H9 (cell line): Measurements from ENCODE around the gene COPS8. TPM values are rescaled to one million over a fixed set of nuclear protein-coding genes. Genes with fewer than 3 reads are reported as not detected.

Source experiments
- DNase-seq: peaks from one replicate; pipeline ENCODE4 v3.0.0-alpha.2; 2017
- H2AFZ ChIP-seq: one replicate; pipeline ENCODE4 v1.6.1; 2013; ENCODE audit warnings: mild to moderate bottlenecking, low read length, control low read depth, moderate library complexity
- H2AK5ac ChIP-seq: 2 replicates; pipeline ENCODE4 v1.6.1; 2013; ENCODE audit warnings: low read length, control low read depth, mixed read lengths; ENCODE audit not compliant: insufficient read length
- H2BK120ac ChIP-seq: one replicate; pipeline ENCODE4 v1.6.1; 2013; ENCODE audit warnings: low read depth, mild to moderate bottlenecking, low read length, control low read depth, inconsistent platforms; ENCODE audit not compliant: poor library complexity, severe bottlenecking
- H2BK12ac ChIP-seq: 2 replicates; pipeline ENCODE4 v1.6.1; 2013; ENCODE audit warnings: low read length, control low read depth, mixed read lengths, low read depth; ENCODE audit not compliant: insufficient read length
- H2BK15ac ChIP-seq: 2 replicates; pipeline ENCODE4 v1.6.1; 2013; ENCODE audit warnings: low read depth, low read length, control low read depth
- H2BK20ac ChIP-seq: one replicate; pipeline ENCODE4 v1.6.1; 2013; ENCODE audit warnings: low read depth, mild to moderate bottlenecking, low read length, control low read depth, inconsistent platforms; ENCODE audit not compliant: poor library complexity, severe bottlenecking
- H2BK5ac ChIP-seq: 2 replicates; pipeline ENCODE4 v1.6.1; 2013; ENCODE audit warnings: low read length, control low read depth, mixed read lengths; ENCODE audit not compliant: insufficient read length
- H3K14ac ChIP-seq: 2 replicates; pipeline ENCODE4 v1.6.1; 2013; ENCODE audit warnings: low read length, control low read depth; ENCODE audit not compliant: insufficient read depth
- H3K18ac ChIP-seq: 2 replicates; pipeline ENCODE4 v1.6.1; 2013; ENCODE audit warnings: low read depth, mild to moderate bottlenecking, mixed read lengths, low read length, control low read depth; ENCODE audit not compliant: insufficient read length
- H3K23ac ChIP-seq: 2 replicates; pipeline ENCODE4 v1.6.1; 2013; ENCODE audit warnings: low read length, control low read depth, mixed read lengths, low read depth; ENCODE audit not compliant: insufficient read length
- H3K23me2 ChIP-seq: 2 replicates; pipeline ENCODE4 v1.6.1; 2013; ENCODE audit warnings: low read depth, mild to moderate bottlenecking, mixed read lengths, low read length, control low read depth; ENCODE audit not compliant: insufficient read length, poor library complexity, severe bottlenecking
- H3K27ac ChIP-seq: 2 replicates; pipeline ENCODE4 v1.5.1; 2013; ENCODE audit warnings: low read length, control low read depth, mixed read lengths, low read depth; ENCODE audit not compliant: insufficient read length
- H3K27me3 ChIP-seq: 2 replicates; pipeline ENCODE4 v1.6.1; 2013; ENCODE audit warnings: low read length, control low read depth, inconsistent platforms; ENCODE audit not compliant: insufficient read depth
- H3K4ac ChIP-seq: 2 replicates; pipeline ENCODE4 v1.6.1; 2013; ENCODE audit warnings: low read depth, mild to moderate bottlenecking, control low read depth, inconsistent platforms, low read length, moderate library complexity
- H3K4me1 ChIP-seq: 2 replicates; pipeline ENCODE4 v1.6.1; 2013; ENCODE audit warnings: low read length, control low read depth, inconsistent platforms; ENCODE audit not compliant: insufficient read depth
- H3K4me2 ChIP-seq: 2 replicates; pipeline ENCODE4 v1.6.1; 2013; ENCODE audit warnings: low read length, control low read depth, mixed read lengths; ENCODE audit not compliant: insufficient read length, insufficient read depth
- H3K56ac ChIP-seq: 2 replicates; pipeline ENCODE4 v1.6.1; 2013; ENCODE audit warnings: low read depth, mild to moderate bottlenecking, mixed read lengths, low read length, control low read depth; ENCODE audit not compliant: insufficient read length
- H3K79me1 ChIP-seq: 2 replicates; pipeline ENCODE4 v1.6.1; 2013; ENCODE audit warnings: low read depth, mild to moderate bottlenecking, moderate library complexity, low read length, control low read depth, inconsistent platforms; ENCODE audit not compliant: insufficient read depth, poor library complexity, severe bottlenecking
- H3K79me2 ChIP-seq: 2 replicates; pipeline ENCODE4 v1.6.1; 2013; ENCODE audit warnings: low read length, control low read depth, inconsistent platforms; ENCODE audit not compliant: insufficient read depth
- H3K9ac ChIP-seq: 2 replicates; pipeline ENCODE4 v1.6.1; 2013; ENCODE audit warnings: low read length, control low read depth, mixed read lengths; ENCODE audit not compliant: insufficient read length; ENCODE audit errors: extremely low read depth
- H3K9me3 ChIP-seq: one replicate; pipeline ENCODE4 v1.6.1; 2013; ENCODE audit warnings: low read depth, low read length, inconsistent platforms; ENCODE audit not compliant: control insufficient read depth
- H3T11ph ChIP-seq: one replicate; pipeline ENCODE4 v1.6.1; 2013; ENCODE audit warnings: mild to moderate bottlenecking, low read length, control low read depth, inconsistent platforms
- H4K20me1 ChIP-seq: one replicate; pipeline ENCODE4 v1.6.1; 2013; ENCODE audit not compliant: control insufficient read depth, insufficient read length, insufficient read depth
- H4K5ac ChIP-seq: 2 replicates; pipeline ENCODE4 v1.6.1; 2013; ENCODE audit warnings: low read depth, mild to moderate bottlenecking, mixed read lengths, low read length, control low read depth; ENCODE audit not compliant: insufficient read length
- H4K8ac ChIP-seq: replicated peaks from 2 replicates; pipeline ENCODE4 v1.6.1; 2013; ENCODE audit warnings: low read length, control low read depth, mixed read lengths, low read depth; ENCODE audit not compliant: insufficient read length
- H4K91ac ChIP-seq: 2 replicates; pipeline ENCODE4 v1.6.1; 2013; ENCODE audit warnings: low read depth, mild to moderate bottlenecking, moderate library complexity, mixed read lengths, low read length, control low read depth; ENCODE audit not compliant: insufficient read length
- H3K27ac Mint-ChIP-seq, 3 experiments: 2 replicates in 2 of 3; 3 replicates in 1 of 3; pipeline ENCODE4 v1.8.0; 2020 to 2021; ENCODE audit warnings: mixed read lengths in 3 of 3, mild to moderate bottlenecking in 1 of 3, moderate library complexity in 1 of 3
- H3K27me3 Mint-ChIP-seq: 2 replicates; pipeline ENCODE4 v1.8.0; 2021; ENCODE audit warnings: low read depth, mild to moderate bottlenecking, moderate library complexity, mixed read lengths
- H3K36me3 Mint-ChIP-seq, 3 experiments: 2 replicates in 2 of 3; 3 replicates in 1 of 3; pipeline ENCODE4 v1.8.0; 2020 to 2021; ENCODE audit warnings: low read depth in 3 of 3, mixed read lengths in 3 of 3; ENCODE audit not compliant: insufficient read depth in 1 of 3
- H3K4me1 Mint-ChIP-seq, 2 experiments: 2 replicates each; pipeline ENCODE4 v1.8.0; 2020; ENCODE audit warnings: mixed read lengths in 2 of 2
- H3K4me3 Mint-ChIP-seq, 2 experiments: 2 replicates in 1 of 2; 3 replicates in 1 of 2; pipeline ENCODE4 v1.8.0; 2020 to 2021; ENCODE audit warnings: mild to moderate bottlenecking in 2 of 2, mixed read lengths in 2 of 2, moderate library complexity in 1 of 2
- H3K9me3 Mint-ChIP-seq, 2 experiments: 2 replicates in 1 of 2; 3 replicates in 1 of 2; pipeline ENCODE4 v1.8.0; 2020; ENCODE audit warnings: mild to moderate bottlenecking in 2 of 2, mixed read lengths in 2 of 2, moderate library complexity in 1 of 2
- CTCF ChIP-seq: fragments of 200-600 bp; sonication (generic); conservative IDR thresholded peaks from 3 replicates; pipeline ENCODE4 v1.8.0; 2021; ENCODE audit warnings: antibody characterized with exemption, mild to moderate bottlenecking
- WGBS: extraction: QIAGEN DNeasy Blood & Tissue Kit; methylation state at CpG from one replicate; pipeline ENCODE4 v1.1.7; 2013; ENCODE audit warnings: missing lambda C conversion rate, low lambda C conversion rate, mixed read lengths; ENCODE audit not compliant: insufficient read length; ENCODE audit errors: extremely low coverage; 5-methylcytosine and 5-hydroxymethylcytosine counted together
- total RNA-seq: library from RNA; stranded (reverse); gene quantifications from 2 replicates; pipeline ENCODE4 v1.2.1, GENCODE V29; 2021

Gene COPS8
- total RNA-seq, 1 experiment from 2014 or later = 65.2 TPM

- no peak overlapping the region for H3T11ph ChIP-seq
- no peak overlapping the region for H3K4me3 Mint-ChIP-seq
Measured at GRCh38 chr2:237065071-237065377, 20.7 kb upstream of the COPS8 start.

More at GRCh38 chr2:237065071-237065377, 20.7 kb upstream of the COPS8 start:
- Histone ChIP-seq H2AK5ac (no peak overlapping the region), H3K18ac (no peak overlapping the region), H3K9ac (no peak overlapping the region), H3K79me1 (no peaks in the 10 kb centered on the region), H3K79me2 (no peaks in the 10 kb centered on the region), H2BK20ac (no peak overlapping the region), H3K23me2 (no peaks in the 10 kb centered on the region), H3K23ac (no peak overlapping the region), H2BK12ac (no peak overlapping the region), H3K4ac (no peak overlapping the region), H2BK15ac (no peak overlapping the region), H3K56ac (no peak overlapping the region), H3K4me1 (no peaks in the 10 kb centered on the region; the same call in 1 of the 2 replicates), H3K27me3 (no peaks in the 10 kb centered on the region), H4K8ac (no peak overlapping the region), H4K5ac (no peak overlapping the region), H3K9me3 (no peaks in the 10 kb centered on the region), H2BK5ac (no peak overlapping the region), H3K27ac (no peak overlapping the region), H3K4me2 (no peak overlapping the region), H4K91ac (no peak overlapping the region), H2BK120ac (no peak overlapping the region), H2AFZ (no peak overlapping the region), H3K14ac (no peak overlapping the region), H4K20me1 (no peaks in the 10 kb centered on the region)
- H3K4me1 Mint-ChIP-seq = peaks cover 9 to 20% of the 10 kb centered on the region in 2 experiments
- H3K9me3 Mint-ChIP-seq = no peaks in the 10 kb centered on the region
- no peaks in the 10 kb centered on the region for H3K36me3 Mint-ChIP-seq
- no CpG with 5 or more reads among the region's 2 CpGs for WGBS
- TF ChIP-seq CTCF = no peak
- no peak for DNase-seq
- no peak overlapping the region for H3K27ac Mint-ChIP-seq
- H3K27me3 Mint-ChIP-seq = peaks cover 2% of the 10 kb centered on the region; the same call in 1 of the 2 replicates
